Activated CD4-positive, alpha-beta T cell treated with anti-CD3 and anti-CD28 coated beads for 1 hour (primary cell): ENCODE data around the gene FMR1NB.

ENCODE experiments used
- DNase-seq: peaks from one replicate; pipeline ENCODE4 v3.0.0-alpha.2; 2020

FMR1NB gene, protein sequence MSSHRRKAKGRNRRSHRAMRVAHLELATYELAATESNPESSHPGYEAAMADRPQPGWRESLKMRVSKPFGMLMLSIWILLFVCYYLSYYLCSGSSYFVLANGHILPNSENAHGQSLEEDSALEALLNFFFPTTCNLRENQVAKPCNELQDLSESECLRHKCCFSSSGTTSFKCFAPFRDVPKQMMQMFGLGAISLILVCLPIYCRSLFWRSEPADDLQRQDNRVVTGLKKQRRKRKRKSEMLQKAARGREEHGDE

GRCh38 chrX:147981038-147981752 lies at the start of gene FMR1NB:
Gene FMR1NB (plus strand): TSS chrX:147981337. CDS start chrX:147981403, 66 bp downstream.
- no peak for DNase-seq

DNA sequence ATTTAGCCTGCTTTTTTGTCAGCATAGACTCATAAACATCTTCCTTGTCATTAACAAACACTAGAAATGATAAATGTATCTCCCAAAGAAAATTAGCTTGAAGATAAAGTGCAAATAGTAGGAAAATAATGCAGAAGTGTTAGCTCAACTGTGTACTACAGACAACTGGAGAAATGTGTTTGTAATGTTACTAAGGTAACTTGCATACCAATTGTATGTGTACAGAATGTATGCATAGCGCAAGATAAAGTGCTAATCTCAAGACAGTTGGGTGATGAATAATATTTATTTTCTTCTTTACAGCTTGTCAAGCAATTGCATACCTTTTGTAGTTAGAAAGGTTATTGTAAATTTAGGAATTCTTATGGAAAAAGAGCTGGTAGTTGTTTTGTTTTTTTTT lies 47.3 kb upstream of the FMR1NB start:
- no peak for DNase-seq

DNA sequence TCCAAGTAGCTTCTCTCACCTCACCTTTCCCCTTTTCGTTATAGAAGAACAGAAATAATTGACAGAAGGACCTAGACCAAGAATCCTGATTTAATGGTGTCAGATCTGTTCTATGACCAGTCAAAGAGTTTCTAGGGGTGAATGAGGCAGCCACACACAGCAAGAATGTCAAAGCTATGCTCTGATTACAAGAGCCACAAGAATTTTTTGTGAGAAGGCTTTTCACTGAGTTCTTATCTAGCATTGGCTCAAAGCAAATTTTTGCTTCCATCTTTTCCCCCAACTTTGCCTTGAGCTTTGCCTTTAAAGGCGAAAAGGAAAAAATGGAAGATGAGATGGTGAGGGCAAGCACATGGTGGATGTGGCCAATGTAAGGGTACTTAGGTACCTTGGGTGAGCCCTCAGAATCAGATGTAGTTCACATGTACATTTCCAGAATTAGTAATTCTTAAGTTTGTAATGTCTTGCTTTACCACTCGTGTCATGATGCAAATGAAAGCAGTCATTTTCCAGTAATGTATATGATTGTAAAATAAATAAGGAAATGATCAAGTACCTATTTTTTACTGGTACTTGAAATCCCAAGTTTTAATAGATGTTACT lies 45.9 kb upstream of the FMR1NB start:
- DNase-seq = no peak

DNA sequence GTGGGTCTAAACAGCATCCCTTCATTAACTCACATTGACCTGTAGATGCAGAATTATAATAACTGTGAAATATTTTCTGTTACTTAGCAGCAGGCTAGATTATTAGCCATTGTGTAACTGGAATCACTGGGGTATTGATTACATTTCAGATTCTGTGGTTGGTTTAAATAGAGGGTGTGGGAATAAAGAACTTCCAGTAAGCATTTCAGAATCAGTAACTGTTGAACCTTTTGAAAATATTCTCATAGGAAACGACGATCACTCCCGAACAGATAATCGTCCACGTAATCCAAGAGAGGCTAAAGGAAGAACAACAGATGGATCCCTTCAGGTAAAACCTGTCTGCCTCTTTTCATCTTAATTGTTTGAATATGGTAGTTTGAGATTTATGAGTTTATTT lies 35.9 kb upstream of the FMR1NB start:
- no peak for DNase-seq

DNA sequence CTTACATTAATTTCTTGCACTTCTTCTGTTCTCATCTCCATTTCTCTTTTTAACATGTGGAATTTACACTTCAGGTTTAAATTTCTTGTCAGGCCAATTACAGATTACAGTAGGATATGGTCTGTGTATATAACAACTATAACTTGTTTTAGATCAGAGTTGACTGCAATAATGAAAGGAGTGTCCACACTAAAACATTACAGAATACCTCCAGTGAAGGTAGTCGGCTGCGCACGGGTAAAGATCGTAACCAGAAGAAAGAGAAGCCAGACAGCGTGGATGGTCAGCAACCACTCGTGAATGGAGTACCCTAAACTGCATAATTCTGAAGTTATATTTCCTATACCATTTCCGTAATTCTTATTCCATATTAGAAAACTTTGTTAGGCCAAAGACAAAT lies 32.6 kb upstream of the FMR1NB start:
- no peak for DNase-seq

DNA sequence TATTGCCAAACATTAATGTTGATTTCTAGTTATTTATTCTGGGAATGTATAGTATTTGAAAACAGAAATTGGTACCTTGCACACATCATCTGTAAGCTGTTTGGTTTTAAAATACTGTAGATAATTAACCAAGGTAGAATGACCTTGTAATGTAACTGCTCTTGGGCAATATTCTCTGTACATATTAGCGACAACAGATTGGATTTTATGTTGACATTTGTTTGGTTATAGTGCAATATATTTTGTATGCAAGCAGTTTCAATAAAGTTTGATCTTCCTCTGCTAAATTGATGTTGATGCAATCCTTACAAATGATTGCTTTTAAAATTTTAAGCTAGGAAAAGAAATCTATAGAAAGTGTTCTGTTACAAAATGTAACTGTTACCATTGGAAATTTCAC lies 30.8 kb upstream of the FMR1NB start:
- DNase-seq = no peak

DNA sequence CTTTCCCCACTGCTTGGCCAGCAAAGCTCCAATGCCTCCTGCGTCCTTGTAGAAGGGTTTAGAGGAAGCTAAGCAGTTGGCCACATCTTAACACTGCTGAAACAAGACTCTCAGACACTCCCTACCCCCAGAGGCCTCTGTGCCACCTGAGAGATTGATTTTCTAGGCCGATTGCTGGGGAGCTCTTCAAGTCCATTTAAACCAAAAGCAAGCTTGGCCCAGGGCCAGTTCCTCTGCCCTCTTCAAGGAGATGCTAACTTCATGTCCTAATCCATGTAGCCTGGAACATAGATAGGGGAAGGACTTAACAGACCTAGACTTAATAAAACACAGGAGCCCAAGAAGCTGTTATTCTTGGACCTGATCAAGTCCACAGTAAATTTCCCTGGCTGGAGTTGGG lies 27.2 kb upstream of the FMR1NB start:
- DNase-seq = no peak

GRCh38 chrX:147957291-147957690 lies 23.8 kb upstream of the FMR1NB start:
- no peak for DNase-seq

GRCh38 chrX:147958291-147958690 lies 22.8 kb upstream of the FMR1NB start:
- no peak for DNase-seq

- DNase-seq = no peak
These were observed 20.4 kb upstream of the FMR1NB start for GRCh38 chrX:147960722-147961121.

- DNase-seq = no peak
These were observed 18.7 kb upstream of the FMR1NB start for GRCh38 chrX:147962476-147962875.

- DNase-seq = no peak
These were observed 2.2 kb upstream of the FMR1NB start for GRCh38 chrX:147978931-147979330.

- no peak for DNase-seq
These were observed 39.2 kb downstream of the FMR1NB start for GRCh38 chrX:148020329-148020728.

DNA sequence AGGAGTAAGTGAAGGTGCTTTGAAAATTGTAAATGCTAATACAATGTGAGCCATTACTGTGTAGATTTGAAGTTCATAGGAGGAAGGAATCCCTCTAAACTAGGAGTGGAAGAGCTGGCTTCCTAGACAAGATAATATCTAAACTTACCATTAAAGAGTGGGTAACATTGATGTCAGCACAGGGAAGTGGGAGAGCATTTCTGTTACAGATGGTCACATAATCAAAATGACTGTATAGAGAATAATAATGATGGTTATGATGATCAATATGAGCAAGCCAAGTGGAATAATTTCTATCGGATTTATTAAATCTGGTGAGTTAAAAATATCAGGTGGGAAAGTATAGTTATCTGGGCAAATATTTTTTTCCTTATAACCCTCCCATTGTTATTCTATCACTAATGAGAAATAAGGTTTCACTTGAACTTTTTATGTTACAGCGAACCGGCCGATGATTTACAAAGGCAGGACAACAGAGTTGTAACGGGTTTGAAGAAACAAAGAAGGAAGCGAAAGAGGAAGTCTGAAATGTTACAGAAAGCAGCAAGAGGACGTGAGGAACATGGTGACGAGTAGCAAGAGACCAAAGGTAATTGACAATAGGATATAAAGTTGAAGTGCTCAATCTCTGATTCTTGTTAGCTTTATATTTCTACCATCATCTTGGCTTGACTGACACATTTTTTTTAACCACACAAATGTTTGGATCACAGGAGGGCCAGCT lies 43.5 kb downstream of the FMR1NB start:
- no peak for DNase-seq

- DNase-seq = no peak
These were observed 54.2 kb downstream of the FMR1NB start for GRCh38 chrX:148035380-148035779.

DNA sequence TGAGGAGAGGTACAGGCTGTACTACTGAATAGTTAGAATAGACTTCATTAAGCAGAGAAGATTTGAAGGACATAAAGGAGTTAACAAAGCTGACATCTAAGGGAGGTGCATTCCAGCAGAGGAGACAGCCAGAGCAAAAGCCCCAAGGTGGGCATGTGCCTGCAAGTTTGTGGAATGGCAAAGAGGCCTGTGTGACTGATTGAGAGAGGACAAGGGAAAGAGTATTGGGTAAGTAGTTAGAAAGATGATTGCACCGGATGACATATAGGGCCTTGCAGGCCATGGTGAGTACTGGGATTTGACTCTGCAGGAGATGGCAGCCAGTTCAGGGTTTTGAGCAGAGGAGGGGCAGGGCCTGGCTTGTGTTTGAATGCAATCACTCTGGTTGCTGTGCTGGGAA lies 55.9 kb downstream of the FMR1NB start:
- DNase-seq = no peak

DNA sequence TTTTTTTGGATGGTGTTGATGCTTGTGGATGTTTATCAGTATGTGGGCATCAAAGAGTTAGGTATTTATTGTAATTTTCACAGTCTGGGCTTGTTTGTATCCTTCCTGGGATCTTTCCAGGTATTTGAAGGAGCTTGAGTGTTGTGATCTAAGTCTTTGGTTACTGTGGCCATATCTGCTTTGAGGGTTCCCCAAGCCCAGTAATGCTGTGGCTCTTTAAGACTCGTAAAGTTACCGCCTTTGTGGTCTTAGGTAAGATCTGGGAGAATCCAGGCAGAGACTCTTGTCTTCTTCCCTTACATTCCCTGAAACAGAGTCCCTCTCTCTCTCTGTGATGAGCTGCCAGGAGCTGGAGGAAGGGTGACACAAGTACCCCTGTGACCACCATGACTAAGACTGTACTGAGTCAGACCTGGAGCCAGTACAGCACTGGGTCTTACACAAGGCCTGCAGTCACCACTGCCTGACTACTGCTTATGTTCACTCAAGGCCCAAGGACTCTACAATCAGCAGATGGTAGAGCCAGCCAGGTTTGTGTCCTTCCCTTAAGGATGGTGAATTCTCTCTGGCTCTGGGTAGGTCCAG lies 62.2 kb downstream of the FMR1NB start:
- no peak for DNase-seq

- DNase-seq = no peak
These were observed 66.1 kb downstream of the FMR1NB start for GRCh38 chrX:148047200-148047599.

DNA sequence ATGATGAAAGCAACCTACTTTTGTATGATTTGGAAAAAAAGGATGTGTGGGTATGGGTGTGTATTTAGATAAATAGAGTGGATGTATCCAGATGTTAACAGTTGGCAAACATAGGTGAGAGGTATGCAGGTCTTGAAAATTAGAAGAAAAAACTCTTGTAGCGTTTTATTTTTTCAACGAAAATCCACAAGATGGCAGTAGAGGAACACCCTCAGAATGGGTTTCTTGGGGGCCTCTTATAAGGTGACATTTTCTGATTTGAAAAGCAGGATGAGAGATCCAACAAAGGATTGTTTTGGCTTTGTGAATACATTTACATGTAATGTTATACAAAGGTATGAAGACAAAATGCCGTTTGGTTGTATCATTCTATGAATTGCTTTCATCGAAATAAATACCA lies 68.3 kb downstream of the FMR1NB start:
- DNase-seq = no peak

- no peak for DNase-seq
These were observed 70.8 kb downstream of the FMR1NB start for GRCh38 chrX:148051973-148052372.

DNA sequence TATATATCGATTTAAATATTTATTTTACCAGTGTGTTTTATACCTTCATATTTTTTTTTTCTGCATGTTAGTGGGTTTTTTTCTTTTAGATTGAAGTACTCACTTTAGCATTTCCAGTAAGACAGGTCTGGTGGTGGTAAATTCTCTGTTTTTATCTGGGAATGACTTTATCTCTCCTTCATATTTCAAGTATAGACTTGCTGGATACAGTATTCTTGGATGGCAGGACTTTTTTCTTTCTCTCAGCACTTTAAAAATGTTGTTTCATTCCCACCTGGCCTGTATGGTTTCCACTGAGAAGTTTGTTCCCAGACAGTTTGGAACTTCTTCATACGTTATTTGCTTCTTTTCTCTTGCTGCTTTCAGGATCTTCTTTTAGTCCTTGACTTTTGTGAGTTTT lies 86.1 kb downstream of the FMR1NB start:
- DNase-seq = no peak

DNA sequence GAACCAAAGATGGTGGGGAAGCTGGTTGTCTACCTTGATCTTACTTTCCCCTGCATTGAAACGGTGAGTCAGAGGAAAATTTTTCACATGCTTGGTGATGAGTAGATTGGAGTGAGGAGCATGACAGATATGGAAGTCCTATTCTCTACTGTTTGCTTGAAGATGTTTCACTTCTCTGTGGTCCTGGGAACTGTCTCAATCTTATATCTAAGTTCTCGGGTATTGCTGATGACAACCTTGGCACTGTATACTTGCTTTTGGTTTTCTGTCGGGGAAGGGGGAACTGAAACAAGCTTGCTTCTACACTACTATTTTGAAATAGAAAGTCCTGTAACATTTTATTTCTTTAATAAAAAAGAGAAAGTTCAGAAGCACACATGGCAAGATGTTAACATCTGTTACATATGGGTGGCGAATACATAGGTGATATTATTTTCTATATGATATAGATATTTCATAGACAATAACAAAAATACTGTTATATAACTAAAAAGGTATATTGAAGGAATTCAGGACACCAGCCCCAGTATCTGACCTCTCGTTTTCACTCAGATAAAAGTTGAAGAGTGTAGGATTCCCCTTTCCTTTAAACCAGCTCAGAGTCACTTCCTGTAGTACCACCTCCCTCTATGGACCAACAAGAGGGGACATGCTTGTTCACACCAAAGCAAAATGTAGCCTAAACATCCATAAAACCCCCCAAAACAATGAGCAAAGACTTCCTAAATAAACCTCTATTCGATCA lies 88.8 kb downstream of the FMR1NB start:
- no peak for DNase-seq

- DNase-seq = no peak
These were observed 89.4 kb downstream of the FMR1NB start for GRCh38 chrX:148070504-148070877.
